GM12874 (cell line): ENCODE measurements around the gene SIGLEC8.

Experiments
- TF ChIP-seq, protein P1 (sequence below): IDR thresholded peaks from 2 replicates; pipeline ENCODE4 v1.5.1; 2011; ENCODE audit warnings: low read depth, mild to moderate bottlenecking, control low read depth, low read length, moderate library complexity; ENCODE audit not compliant: insufficient read depth

Gene SIGLEC8

GRCh38 chr19:51434456-51434855, 23.8 kb downstream of the SIGLEC8 start:
- TF ChIP-seq, protein P1, sequence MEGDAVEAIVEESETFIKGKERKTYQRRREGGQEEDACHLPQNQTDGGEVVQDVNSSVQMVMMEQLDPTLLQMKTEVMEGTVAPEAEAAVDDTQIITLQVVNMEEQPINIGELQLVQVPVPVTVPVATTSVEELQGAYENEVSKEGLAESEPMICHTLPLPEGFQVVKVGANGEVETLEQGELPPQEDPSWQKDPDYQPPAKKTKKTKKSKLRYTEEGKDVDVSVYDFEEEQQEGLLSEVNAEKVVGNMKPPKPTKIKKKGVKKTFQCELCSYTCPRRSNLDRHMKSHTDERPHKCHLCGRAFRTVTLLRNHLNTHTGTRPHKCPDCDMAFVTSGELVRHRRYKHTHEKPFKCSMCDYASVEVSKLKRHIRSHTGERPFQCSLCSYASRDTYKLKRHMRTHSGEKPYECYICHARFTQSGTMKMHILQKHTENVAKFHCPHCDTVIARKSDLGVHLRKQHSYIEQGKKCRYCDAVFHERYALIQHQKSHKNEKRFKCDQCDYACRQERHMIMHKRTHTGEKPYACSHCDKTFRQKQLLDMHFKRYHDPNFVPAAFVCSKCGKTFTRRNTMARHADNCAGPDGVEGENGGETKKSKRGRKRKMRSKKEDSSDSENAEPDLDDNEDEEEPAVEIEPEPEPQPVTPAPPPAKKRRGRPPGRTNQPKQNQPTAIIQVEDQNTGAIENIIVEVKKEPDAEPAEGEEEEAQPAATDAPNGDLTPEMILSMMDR, result no peak

- TF ChIP-seq, protein P1, result no peak
Measured at GRCh38 chr19:51433043-51433442, 25.2 kb downstream of the SIGLEC8 start.

DNA sequence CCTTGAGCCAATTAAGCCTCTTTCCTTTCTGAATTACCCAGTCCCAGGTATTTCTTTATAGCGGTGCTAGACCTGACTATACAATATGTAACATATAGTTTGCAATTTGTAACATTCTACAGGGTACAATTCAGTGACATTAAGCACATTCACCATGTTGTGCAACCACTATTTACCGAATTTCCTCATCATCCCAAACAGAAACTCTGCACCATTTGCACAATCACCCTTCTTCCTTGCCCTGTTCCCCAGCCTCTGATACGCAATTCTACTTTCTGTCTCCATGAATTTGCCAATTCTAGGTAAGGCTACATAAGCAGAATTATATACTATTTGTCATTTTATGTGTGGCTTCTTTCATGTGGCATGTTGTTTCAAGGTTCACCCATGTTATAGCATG, 27.1 kb downstream of the SIGLEC8 start:
- TF ChIP-seq, protein P1, result no peak

GRCh38 chr19:51430221-51430620, 28.0 kb downstream of the SIGLEC8 start:
- TF ChIP-seq, protein P1, result no peak

GRCh38 chr19:51427201-51427600, 31.1 kb downstream of the SIGLEC8 start:
- TF ChIP-seq, protein P1, result no peak

DNA sequence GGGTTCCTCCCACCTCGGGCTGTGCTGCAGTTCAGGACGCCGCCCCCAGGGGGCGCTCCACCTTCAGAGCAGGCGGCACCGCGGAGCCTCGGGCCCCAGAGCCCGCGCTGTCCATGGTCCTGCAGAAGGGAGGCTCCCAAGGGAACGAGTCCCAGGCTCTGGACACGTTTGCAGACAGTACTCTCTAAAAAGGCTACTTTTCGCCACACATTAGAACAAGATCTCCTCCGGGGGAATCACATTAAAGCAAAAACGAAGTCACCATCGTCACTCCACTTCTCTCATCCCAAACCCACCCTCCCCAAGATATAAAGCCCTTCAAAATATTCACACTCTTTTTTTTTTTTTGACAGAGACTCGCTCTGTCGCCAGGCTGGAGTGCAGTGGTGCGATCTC, 36.2 kb downstream of the SIGLEC8 start:
- TF ChIP-seq, protein P1, result peak; percentile 100

DNA sequence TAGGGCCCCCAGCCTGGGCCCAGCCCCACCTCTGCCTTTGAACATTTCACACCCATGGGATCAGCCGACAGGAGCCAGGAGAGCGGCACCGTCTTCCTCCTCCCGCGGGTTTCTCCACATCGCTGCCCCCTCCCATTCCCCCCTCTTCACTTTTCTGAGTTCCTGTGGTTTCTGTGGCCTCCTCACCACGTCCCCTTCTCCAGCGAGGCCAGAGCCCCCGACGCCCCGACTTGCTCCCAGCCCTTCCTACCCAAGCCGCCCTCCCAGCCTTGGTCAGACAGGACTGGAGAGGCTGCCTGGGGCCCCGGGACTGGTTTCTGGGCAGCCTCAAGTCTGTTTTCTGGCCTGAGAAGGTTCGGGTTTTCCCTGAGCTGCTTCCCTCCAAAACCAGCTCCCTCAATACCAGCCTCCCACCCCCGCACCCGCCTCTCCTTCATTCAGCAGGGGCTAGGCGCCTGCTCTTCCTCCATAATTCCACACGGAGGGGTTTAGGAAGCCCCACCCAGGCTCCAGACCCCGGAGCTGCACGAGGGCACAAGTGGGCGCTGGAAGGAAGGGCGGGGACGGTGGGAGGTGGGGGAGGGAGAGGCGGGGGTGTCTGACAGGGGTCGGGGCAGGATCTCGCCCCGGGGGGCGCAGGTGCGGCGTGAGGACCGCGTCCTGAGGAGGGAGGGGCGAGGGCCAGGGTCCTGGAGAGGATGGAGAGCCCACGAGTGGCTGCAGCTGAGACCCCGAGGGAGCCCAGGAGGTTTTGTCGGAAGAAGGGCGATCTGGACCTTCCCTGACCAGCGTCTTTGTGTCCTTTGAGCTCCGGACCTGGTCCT, 36.8 kb downstream of the SIGLEC8 start:
- TF ChIP-seq, protein P1, result no peak
